NCI-H2196 (cell line): ENCODE results near the gene C2orf72.
A peak's percentile ranks its signal among the peaks of the same experiment; 100 is the strongest.
"Not testable (repeated sequence)": the region's sequence is repeated elsewhere in the genome, so short reads cannot be mapped to it uniquely, and the experiment has no call there.

Source experiments
- DNase-seq: peaks from one replicate; lab custom pipeline; 2025; ENCODE audit not compliant: unreplicated experiment; lab: John Stamatoyannopoulos, UW

Gene C2orf72

GRCh38 chr2:231013820-231014219, 23.5 kb upstream of the C2orf72 start:
- no peak for DNase-seq

DNA sequence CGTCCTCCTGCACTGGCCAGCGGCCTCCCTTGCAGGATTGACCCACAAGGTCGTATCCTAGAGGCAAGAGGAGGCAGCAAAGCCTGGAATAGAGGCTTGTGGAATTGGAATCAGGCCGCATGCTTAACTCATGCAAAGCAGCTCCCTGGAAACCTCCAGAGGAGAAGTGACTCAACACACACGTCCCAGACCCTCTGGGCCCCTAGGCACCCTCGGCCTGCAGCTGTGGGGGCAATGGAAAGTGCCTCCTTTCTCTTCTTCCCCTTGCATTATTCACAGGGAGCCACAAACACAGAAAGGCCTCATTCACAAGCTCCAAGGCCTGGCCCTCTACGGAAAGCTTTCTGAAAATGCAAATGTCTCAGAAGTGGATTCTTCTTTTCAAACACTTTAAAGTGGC, 21.8 kb upstream of the C2orf72 start:
- DNase-seq = no peak

DNA sequence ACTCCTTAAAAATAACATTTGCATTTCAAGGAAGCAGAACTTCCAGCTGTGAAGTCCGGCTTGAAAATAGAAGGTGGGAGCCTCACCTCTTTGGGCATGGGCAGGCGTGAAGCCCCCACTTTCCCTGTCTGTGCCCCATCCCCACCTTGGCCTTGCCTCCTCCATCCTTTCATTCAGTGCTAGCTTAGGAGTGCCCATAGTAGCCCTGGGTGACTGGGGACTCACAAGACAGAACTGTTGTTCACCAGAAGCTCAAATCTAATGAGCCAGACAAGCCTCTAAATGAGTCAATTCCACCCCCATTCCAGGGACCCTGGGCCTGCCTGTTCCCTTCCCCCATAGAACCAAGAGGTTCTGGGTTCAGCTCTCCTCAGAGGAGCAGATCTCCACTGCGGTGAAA, 21.4 kb upstream of the C2orf72 start:
- DNase-seq = no peak

DNA sequence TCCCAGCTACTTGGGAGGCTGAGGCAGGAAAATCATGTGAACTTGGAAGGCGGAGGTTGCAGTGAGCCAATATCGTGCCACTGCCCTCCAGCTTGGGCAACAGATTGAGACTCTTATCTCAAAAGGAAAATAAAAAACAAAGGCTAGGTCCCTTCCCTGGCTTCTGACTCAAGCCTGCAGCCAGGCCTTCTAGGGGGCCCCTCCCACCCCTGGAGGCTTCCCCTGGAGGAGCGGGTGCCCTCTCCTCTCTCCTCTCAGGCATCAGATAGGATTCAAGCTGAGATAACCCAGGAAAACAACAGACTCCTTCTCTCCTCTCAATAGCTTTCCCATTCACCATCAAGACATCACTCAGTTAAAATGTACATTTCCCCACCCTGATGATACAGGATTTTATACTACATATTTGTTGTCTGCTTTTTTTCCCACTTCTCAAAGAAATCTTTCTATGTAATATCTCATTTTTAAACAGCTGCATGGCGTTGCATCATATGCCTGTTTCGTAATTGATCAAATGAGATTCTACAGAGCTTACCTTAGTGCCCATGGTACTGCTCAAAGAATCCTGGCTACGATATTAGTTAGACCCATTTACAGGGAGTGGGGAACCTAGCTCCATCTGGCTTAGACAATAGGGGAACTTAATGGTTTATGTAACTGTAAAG, 20.6 kb upstream of the C2orf72 start:
- no peak for DNase-seq

DNA sequence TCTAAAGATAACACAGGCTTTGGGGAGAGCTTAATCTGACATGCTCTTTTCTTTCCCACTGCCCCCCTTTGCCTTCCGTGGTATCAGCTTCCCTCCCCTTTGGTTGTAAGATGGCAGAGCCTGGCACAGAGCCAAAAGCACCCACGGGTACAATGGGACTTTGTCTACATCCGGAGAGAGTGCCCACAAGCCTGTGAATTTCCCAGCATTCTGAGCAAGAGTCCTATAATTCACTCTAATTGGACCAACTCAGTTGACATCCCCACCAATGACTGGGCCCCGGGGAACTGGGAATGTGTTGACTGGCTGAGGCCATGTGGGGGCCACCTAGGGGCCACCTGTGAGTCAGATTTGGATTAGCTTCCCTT, 20.1 kb upstream of the C2orf72 start:
- DNase-seq = no peak

- DNase-seq = no peak
Measured at GRCh38 chr2:231018184-231018583, 19.1 kb upstream of the C2orf72 start.

DNA sequence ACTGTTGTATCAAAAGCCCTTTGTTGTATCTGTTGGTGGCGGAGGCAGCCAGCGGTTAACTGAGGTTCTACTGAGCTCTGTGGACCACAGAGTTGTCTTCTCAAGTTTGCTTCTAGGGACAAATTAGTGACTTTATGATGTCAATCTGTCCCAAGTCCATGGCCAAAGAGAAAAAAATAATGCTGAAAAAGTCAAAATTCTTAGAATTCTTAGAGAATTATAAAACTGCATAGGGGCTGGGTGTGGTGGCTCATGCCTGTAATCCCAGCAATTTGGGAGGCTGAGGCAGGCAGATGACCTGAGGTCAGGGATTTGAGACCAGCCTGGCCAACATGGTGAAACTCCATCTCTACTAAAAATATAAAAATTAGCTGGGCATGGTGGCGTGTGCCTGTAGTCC, 12.3 kb upstream of the C2orf72 start:
- not testable (repeated sequence) for DNase-seq

GRCh38 chr2:231028889-231029288, 8.4 kb upstream of the C2orf72 start:
- DNase-seq = no peak

DNA sequence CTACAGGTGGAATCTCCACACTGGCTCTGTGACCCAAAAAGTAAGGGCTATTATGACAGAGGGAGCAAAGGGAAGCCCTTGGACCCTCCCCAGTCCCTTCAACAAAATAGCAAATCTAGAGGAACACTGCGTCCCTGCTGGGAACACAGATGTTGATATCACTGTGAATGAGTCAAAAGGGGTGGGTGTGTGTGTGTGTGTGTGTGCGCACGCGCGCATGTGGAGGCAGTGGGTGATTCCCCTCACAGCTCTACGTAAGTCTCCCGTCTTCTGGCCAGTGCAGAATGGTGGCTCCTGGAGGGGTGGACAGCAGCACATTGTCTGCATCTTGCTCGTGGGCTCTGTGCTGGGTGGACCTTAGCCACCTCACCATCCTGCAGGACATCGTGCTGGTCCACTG, 7.8 kb upstream of the C2orf72 start:
- DNase-seq = no peak

DNA sequence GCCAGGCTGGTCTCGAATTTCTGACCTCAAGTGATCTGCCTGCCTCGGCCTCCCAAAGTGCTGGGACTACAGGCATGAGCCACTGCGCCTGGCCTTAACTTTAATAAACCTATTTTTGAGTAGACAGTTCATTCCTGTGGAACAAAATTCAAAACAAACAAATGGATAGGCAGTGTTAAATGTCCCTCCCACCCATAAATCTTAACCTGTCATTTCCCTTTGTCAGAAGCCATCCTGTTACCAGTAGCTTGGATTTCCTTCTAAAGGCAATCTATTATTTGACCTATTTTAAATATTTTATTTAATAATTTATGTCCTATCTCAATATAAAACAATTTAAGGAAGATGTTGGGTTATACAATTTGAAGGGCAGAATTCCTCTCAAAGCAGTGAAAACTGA, 6.6 kb upstream of the C2orf72 start:
- DNase-seq = no peak

GRCh38 chr2:231032575-231033140, 4.7 kb upstream of the C2orf72 start:
- no peak for DNase-seq

DNA sequence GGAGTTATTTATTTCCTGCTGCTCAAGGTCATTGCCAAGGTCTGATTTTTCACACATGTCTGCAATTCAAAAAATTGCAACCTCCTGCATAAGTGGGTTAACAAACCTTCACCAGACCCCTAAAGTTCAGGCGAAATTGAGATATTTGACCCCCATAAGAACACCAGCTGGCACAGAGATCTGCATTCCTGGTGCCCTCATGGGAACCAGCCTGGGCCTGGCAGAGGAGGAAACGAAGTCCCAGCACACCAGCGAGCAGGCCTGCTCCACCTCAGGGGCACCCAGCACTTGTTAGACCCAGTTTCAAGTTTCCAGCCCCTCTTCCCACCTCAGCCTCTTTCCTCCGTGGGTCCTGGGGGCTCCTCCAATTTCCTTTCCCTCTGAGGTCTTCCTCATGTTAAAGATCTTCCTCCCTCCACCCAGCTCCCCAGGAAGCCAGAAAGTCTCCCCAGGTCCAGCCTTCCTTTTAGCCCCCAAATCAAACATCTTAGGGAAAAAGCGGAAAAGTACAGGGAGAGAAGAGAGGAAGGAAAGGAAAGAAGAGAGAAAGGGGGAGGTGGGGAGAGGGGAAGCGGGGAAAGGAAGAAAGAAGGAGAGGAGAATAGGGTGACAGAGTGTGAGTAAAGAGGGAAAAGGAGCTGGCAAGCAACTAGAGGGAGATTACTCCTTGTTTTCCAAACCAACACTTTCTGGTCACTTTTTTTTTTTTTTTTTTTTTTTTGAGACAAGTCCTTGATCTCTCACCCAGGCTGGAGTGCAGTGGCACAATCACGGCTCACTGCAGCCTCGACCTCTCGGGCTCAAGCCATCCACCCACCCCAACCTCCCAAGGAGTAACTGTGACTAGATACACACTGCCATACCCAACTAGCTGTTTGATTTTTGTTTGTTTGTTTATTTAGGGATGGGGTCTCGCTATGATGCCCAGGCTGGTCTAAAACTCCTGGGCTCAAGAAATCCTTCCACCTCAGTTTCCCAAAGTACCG, 3.9 kb upstream of the C2orf72 start:
- DNase-seq = no peak

DNA sequence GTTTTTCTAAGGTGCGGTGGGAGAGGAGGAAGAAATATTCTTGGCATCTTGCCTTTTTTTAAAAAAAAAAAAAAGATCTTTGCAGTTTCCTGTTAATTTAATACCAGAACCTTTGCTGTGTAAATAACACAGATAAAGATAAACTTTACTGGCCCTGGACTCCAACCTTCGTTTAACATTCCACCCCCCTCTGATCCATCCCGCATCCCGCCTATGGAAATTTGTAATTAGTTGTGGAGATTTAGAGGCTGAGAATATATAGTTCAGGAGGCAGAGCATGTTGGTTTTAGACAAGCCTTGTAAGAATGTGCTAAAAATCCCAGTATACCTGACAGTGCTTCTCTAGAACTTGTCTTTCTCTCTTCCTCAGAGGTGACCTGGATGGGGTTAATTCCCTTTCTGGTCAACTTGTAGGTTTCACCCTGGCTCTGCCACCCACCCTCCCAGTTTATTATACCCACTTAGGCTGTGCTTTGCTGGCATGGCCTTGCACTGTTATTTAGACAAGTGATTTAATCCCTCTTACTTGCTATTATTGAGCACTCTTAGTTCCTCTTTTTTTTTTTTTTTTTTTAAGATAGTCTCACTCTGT, 2.9 kb upstream of the C2orf72 start:
- no peak for DNase-seq

DNA sequence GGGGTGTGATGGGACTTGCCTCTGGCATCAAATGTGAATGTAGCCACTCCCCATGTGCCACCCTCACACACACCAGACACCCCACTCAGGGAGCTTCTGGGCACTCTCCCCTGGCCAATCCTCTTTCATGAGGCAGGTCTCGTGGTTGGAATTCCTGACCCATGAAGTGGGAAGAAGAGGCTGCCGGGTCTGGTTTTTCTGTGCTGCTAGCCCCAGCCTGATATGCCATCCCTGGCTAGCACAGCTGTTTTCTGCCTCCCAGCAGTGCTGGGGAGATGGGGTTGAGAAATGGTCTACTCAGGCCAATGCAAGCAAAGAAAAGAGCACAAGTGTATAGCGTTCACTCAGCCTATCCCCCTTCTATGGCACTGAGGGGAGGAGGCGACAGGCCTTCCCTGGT, 1.2 kb upstream of the C2orf72 start:
- DNase-seq = no peak

- DNase-seq = no peak
Measured at GRCh38 chr2:231036578-231037106, 681 bp upstream of the C2orf72 start.

- DNase-seq = peak; percentile 28
Measured at GRCh38 chr2:231037731-231038482, 584 bp downstream of the C2orf72 start.

DNA sequence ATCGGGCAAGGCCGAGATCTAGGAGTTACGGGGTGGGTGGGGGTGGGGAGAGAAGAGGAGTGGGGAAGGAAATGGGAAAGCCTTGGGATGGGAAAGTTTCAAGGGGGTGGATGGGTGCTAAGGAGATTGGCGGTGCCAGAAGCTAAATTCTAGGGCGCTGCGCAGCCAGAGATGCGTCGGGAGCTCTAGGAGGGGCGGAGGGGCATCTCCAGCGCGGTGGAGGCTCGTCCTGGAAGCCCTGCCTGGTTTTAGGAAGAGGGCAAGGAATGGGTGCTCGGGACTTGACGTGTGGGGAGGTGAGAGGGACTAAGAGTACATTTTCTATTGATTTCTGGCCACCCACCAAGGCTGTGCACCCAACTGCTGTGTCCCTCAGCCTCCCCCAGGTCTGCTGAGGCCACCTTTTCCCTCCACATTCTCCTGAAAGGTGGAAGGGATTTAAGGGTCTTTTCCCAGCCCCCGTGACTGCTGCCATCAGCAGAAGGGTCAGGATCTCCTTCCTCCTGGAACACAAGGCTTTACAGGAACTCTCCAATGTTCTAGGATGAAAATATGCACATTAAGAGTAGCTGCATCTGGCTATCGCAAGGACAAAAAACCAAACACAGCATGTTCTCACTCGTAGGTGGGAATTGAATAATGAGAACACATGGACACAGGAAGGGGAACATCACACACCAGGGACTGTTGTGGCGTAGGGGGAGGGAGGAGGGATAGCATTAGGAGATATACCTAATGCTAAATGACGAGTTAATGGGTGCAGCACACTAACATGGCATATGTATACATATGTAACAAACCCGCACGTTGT, 1.4 kb downstream of the C2orf72 start:
- no peak for DNase-seq

DNA sequence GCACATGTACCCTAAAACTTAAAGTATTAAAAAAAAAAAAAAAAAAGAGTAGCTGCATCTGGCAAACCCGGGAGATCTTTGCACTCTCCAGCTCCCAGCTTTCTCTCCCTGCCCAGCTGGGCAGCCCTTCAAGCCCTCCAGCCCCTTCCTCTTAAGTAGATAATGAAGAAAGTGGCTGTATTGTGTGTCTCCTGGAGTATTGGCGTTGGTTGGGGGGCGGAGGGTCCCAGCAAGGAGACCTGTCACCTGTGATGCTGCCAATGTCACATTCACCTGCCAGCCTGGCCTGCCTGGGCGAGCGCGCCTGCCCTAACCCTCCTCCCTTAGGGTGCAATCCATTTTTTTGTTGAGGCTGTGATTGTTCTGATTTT, 2.0 kb downstream of the C2orf72 start:
- no peak for DNase-seq

DNA sequence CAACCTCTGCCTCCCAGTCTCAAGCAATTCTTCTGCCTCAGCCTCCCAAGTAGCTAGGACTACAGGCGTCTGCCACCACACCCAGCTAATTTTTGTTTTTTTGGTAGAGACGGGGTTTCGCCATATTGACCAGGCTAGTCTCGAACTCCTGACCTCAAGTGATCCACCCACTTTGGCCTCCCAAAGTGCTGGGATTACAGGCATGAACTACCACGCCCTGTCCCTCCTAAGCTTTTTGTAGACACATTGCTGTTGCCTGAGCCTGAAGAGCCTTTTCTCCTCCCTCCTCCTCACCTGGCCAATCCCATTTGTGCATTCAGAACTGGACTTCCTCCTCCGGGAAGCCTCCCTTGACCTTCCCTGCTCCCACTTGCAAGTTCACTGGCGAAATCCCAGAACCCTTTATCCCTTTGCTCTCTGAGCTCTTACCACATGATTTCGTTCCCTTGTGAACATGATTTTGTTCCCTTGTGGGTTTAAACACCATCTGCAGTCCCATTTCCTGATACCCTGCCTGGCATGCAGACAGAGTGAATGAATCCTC, 2.6 kb downstream of the C2orf72 start:
- DNase-seq = no peak
